Panc1 (cell line): ENCODE data around the gene RNPS1.

Experiments used
- POLR2AphosphoS5 ChIP-seq: IDR thresholded peaks from 2 replicates; pipeline ENCODE4 v1.6.1; 2012; ENCODE audit warnings: mild to moderate bottlenecking, low read depth, low read length, moderate library complexity
- TF ChIP-seq, protein P1 (sequence below): fragments of 450-650 bp; IDR thresholded peaks from 2 replicates; pipeline ENCODE4 v1.5.1; 2017; ENCODE audit warnings: mild to moderate bottlenecking
- TF ChIP-seq, protein P2 (sequence below), 2 experiments: IDR thresholded peaks; 2 replicates each; pipeline ENCODE4 v1.6.1; 2011 to 2012; ENCODE audit warnings: low read depth in 2 of 2, control low read depth in 1 of 2, low read length in 1 of 2, mild to moderate bottlenecking in 1 of 2, moderate library complexity in 1 of 2; ENCODE audit not compliant: insufficient read depth in 1 of 2

GRCh38 chr16:2237493-2238149, 30.3 kb downstream of the RNPS1 start:
- TF ChIP-seq, protein P1, sequence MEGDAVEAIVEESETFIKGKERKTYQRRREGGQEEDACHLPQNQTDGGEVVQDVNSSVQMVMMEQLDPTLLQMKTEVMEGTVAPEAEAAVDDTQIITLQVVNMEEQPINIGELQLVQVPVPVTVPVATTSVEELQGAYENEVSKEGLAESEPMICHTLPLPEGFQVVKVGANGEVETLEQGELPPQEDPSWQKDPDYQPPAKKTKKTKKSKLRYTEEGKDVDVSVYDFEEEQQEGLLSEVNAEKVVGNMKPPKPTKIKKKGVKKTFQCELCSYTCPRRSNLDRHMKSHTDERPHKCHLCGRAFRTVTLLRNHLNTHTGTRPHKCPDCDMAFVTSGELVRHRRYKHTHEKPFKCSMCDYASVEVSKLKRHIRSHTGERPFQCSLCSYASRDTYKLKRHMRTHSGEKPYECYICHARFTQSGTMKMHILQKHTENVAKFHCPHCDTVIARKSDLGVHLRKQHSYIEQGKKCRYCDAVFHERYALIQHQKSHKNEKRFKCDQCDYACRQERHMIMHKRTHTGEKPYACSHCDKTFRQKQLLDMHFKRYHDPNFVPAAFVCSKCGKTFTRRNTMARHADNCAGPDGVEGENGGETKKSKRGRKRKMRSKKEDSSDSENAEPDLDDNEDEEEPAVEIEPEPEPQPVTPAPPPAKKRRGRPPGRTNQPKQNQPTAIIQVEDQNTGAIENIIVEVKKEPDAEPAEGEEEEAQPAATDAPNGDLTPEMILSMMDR: no peak
- no peak; the same call in 1 of the 2 replicates for TF ChIP-seq POLR2AphosphoS5
- TF ChIP-seq, protein P2, sequence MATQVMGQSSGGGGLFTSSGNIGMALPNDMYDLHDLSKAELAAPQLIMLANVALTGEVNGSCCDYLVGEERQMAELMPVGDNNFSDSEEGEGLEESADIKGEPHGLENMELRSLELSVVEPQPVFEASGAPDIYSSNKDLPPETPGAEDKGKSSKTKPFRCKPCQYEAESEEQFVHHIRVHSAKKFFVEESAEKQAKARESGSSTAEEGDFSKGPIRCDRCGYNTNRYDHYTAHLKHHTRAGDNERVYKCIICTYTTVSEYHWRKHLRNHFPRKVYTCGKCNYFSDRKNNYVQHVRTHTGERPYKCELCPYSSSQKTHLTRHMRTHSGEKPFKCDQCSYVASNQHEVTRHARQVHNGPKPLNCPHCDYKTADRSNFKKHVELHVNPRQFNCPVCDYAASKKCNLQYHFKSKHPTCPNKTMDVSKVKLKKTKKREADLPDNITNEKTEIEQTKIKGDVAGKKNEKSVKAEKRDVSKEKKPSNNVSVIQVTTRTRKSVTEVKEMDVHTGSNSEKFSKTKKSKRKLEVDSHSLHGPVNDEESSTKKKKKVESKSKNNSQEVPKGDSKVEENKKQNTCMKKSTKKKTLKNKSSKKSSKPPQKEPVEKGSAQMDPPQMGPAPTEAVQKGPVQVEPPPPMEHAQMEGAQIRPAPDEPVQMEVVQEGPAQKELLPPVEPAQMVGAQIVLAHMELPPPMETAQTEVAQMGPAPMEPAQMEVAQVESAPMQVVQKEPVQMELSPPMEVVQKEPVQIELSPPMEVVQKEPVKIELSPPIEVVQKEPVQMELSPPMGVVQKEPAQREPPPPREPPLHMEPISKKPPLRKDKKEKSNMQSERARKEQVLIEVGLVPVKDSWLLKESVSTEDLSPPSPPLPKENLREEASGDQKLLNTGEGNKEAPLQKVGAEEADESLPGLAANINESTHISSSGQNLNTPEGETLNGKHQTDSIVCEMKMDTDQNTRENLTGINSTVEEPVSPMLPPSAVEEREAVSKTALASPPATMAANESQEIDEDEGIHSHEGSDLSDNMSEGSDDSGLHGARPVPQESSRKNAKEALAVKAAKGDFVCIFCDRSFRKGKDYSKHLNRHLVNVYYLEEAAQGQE (IDR thresholded peaks at IDR 0.05; ENCODE audit: insufficient read depth in 1 of 2, low read depth in 2 of 2, low read length in 1 of 2): no peak
